NCI-H510A (cell line): Measurements from ENCODE around the gene NOP14.
A peak's percentile ranks its signal among the peaks of the same experiment; 100 is the strongest.
"Not testable (repeated sequence)": the region's sequence is repeated elsewhere in the genome, so short reads cannot be mapped to it uniquely, and the experiment has no call there.

ENCODE experiments used
- DNase-seq: peaks from one replicate; lab custom pipeline; 2025; lab: John Stamatoyannopoulos, UW

Gene NOP14

DNA sequence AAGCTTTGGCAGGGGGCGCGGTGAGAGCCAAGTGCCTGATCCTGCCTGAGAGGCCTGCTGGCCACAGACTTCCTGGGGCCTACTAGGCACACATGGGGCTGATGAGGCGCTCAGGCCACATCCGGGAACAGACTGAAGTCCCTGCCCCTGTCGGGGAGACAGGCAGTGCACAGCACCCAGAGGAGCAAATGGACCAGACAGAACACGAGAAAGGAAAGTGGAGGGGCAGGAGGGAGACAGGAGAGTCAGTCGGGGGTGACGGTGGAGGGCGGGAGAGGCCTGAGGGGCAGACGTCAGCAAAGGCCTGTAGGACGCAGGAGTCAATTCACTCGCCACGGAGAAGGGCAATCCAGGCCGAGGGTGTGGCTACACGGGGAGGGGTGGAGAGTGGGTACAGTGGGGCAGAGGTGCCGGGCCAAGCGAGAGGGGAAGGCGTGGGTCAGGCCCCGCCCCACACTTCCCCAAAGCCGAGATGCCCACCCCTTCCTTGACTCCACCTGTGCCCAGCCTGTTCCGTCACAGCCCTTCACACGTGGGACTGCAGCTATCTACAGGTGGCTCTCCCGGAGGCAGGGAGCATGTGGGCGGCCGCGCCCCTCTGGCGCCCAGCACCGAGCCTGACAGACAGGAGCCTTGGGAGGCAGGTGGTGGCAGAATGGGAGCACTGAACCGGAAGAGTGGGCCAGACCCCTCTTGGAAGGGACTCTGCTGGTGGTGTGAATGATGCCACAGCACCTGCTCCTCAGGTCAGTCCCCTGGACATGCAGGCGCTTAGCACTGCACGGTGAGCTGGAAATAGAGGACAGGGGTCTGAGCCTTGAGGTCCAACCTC is 20.5 kb downstream of the NOP14 start:
- DNase-seq = no peak

DNA sequence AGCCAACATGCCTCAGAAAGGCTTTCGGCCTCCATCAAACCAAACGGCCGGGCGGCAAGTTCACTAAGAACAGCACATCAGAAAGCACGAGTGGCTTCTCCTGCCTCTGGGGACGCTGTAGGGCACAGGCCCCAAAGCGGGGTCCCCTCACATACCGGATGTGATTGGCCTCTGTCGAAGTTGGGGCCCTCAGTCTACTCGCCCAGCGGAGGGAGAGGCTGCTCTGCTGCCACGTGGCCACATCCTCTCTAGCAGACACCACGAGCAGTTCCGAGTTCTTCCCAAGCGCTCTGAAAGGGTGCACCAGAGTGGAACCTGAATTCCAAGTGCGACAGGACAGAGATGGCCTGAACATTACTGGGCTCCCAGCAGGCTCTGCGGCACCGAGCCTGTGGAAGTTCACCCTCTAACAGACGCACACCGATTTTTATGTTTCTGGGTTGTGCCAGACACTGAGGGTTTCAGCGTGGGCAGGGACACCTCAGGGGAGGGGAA is 21.1 kb downstream of the NOP14 start:
- DNase-seq = no peak

DNA sequence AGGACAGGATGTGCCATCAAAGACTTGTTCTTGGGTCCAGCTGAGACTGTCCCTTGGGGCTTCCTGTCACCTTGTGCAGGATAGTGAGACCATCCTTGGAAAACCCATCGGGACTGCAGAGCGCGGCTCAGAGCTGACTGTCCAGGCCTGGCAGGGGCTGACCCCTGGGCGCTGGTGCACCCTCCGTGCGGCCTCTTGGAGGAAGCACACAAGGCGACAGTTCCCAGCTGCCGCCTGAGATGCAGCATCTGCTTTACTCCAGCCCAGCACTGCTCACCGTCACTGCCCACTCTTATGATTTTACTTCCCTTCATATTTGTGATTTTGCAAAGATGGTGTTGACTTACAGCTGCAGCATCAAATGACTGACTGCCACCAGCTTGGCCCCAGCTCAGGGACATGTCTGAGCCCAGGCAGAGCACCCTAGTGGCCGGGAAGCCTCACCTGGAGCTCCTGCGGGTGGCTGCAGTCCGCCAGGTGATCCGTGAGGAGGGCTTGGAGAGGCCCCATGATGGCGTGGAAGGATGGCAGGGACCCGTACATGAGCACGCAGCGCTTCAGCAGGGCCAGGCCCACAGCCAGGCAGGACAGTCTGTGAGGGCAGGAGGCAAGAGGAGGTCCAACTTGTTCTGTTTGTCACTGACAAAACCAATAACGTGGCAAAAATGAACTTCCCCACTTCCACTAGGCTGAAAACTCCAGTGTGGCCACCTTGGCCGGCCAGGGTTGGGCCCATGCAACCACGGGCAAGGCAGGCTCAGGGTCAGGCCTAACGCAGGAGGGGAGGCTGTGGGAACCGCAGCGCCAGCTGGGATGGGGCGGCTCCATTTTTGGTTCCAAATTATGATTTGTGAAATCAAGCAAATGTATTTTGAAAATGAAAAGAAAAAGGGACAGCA is 21.8 kb downstream of the NOP14 start:
- no peak for DNase-seq

DNA sequence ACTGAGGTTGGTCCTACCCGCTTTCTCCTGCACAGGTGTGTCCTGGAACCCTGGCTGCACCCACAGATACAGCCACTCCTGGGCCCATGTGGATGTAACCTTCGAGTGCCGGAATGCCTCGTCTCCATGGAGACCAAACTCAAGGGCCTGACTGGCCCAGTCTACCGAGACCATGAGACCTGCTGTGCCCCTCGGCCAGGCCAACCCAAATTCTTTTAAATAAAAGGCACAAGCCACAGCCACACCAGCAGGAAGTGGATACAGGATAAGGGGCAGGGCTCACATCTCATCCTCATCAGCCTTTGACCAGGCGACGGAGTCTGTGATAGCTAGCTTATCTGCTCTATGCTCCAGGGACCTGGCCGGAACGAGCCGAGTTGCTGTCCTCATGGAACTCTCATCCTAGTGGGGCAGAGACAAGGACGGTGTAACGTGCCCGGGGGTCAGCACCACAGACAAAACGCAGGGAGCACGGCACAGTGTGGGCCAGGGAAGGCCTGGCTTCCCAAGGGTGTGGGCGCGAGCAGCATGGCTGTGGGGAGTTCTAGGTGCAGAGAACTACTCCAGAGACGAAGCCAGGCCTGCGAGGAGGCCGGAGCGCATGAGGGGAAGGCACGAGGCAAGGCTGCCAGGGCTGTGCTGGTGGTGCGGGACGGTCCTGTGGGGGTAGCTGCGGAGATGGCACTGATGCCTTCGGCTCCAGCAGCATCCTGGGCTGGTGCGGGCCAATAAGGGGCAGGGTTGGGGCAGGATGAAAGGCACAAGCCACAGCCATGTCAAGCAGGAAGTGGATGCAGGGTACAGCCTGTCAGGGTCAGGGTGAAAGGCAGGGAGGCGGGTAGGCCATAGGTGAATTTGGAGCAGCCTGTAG is 22.7 kb downstream of the NOP14 start:
- DNase-seq = no peak

DNA sequence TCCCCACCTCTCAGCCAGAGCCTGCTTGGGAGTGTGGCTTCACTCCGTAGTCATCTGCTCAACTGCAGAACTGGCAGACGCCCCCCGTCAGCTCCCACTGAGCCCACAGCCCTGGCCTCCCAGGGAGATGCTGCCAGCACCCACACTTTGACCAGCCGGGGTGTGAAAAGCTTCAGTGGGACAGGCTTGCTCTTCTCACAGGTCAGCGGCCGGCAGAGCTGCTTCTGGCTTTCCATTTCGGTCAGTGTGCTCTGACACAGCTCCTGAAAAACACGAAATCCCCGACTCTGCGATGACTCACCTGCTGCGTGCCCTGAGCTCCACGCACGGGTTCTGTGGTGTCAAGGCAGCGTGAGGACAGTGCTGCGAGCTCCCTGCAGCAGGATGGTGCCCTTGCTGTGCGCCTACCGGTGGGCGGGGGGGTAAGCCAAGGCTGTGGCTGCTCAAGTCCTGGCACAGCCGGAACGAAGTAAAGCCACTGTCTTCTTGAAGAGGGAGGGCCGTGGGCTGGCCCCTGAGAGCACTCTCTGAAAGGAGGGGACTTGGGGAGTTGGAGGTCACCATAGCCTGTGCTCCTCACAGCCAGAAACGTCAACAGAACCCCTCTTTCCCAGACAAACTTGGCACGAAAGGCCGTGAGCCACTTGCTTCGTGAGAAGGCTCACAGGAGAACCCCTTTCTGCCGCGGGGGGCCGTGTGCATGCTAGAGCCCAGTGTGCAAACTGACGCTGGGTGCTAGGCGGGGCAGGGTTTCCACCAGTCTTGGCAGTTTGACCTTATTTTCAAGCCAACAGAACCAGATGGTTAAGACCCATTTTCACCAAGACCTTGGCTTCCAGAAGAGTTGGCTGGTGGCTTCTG is 23.6 kb downstream of the NOP14 start:
- no peak for DNase-seq

- DNase-seq = no peak
Observed at GRCh38 chr4:2938906-2939305, 24.3 kb downstream of the NOP14 start.

GRCh38 chr4:2938411-2938810 is 24.8 kb downstream of the NOP14 start:
- DNase-seq = not testable (repeated sequence)

DNA sequence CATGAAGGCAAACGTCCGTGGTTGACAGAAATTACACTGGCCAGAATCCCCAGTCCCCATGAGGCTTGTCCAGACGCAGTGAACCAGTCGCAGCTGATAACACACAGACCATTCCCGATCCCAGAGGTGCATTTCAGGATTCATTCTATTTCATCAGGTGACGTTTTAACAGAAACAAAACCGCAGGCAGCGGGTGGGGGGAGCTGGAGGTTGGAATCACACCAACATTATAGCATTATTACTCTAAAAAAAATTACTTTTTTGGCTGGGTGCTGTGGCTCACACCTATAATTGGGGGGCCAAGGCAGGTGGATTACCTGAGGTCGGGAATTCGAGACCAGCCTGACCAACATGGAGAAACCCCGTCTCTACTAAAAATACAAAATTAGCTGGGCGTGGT is 25.2 kb downstream of the NOP14 start:
- no peak for DNase-seq

DNA sequence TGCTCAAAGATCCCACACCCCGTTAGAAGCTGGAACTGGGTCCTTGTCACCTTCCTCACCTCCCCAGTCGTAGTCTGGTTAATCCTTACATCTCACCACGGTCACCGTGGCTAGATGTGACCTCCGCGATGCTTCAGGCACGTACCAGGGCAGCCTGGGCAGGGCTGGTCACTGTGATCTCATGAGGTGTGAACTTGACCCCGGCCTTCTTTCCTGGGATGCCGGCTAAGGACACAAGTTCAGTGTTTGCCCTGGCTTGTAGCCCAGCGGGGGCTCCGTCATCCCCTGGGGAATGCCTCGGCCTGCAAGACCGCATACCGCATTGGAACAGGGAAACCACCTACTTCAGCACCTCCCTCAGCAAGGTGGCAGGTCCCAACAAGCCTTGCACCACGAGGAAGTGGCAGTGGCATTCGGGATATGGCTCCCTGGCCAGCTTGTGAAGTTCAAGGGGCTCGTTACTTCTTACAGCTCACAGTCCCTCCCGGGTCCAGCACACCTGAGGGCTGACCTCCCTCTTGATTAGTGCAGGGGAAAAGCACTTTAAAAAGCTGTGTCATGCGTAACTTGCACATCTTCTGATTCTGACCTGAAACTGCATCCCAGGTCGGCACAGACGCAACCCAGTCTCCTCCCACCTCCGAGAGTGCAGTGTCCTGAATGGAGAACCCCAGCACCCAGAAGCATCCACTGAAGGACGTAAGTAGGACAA is 25.9 kb downstream of the NOP14 start:
- DNase-seq = peak; percentile 42

- no peak for DNase-seq
Observed at GRCh38 chr4:2936773-2937145, 26.4 kb downstream of the NOP14 start.

DNA sequence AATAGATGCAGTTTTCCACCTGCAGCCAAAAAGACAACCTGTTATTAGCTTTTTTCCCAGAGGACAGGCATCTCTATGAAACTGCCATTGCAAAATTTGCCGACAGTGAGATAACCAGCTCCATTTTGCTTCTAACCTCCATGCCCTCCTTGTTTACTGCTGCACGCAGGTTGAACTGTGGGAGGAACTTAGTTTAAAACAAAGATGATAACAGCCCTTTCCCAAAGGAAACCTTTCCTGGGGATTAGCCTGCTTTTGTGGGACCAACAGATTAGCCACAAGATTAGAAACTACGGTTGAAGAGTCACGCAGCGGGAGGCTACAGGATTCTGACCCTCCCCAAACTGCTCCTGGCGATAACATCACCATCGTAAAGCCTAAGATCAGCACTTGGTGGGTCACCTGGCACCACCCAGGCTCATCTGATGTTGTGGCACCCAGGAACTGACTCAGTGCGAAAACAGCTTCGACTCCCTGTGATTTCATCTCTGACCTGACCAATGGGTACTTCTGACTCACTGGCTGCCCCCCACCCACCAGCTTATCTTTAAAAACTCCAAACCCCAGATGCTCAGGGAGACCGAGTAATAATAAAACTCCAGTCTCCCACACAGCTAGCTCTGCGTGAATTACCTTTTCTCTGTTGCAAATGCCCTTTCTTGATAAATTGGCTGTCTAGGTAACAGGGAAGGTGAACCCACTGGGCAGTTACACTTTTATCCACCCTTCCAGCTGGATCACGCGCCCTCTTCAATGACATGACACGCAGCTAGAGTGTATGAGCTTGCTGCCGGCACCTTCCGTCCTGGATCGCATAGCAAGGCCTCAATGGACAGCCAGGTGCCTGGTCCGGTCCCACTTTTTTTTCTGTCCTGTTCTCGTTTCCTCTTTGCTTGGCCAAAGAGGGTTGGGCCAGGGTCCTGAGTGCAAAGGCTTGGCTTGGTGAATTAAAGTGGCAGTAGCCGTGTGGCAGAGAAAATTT is 27.2 kb downstream of the NOP14 start:
- DNase-seq = no peak

DNA sequence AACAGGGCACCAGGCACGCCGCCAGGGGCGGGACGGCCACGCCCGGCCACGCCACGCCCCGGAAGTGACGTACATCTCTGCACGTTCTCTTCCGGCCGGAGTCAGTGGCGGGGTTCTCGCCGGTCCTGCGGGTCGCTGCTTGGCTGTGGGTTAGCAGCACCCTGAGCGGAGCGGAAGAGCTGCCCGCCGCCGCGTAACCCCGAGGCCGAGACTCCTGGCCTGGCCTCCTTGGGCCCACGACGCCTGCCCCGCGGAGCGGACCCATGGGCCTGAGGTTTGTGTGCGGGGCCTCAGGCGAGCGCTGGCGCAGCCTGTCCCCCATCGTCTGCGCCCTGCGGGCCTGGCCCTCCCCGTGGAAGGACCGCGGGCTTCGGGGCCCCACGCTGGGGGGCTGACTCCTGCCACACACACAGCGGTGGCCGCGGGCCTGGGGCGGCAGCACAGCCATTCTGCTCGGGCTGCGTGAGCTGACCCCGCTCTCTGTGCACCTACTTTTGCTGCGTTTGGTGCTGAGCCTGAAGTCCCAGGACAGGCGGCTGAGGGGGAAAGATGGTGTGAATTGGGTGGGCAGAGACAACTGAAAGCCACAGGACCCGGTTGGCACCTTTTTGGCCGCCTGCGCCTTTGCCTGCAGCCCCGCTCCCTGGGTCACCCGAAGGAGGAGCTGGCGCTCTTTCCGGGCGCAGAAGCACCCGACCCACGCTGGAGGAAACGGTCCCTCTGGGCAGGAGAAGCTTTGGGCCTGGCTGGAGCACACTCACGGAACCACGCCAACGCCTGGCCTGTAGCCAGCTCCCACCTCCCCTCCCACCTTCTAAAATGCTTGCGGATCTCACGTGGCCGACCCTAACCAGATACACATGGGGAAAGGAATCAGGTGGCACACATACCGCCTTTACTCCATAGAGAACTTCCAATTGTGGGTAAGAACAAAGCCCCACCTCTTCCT is 28.1 kb downstream of the NOP14 start:
- DNase-seq = peak; percentile 42

GRCh38 chr4:2934077-2934812 is 29.0 kb downstream of the NOP14 start:
- no peak for DNase-seq

DNA sequence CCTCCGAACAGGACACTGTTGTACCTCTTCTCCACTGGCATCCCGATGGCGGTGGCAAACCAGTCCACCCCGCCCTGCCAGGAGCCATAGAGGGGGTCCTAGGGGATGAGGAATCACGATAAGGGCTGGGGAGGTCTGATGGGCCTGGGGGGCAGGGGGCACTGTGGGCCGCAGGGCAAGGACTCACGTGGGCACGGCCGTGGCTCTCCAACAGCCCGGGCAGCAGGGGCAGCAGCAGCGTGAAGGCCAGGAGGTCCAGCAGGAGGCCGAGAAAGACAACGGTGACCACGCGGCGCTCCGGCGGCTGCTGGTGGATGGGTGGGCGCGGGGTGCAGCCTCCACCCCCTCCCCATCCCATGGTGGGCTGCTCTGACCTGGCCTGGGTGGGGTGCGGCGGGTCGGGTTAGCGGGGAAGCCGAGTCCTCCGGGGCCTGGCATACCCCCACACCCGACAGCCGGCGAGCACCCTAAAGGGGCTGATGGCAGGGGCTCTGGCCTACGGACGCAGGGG is 29.6 kb downstream of the NOP14 start:
- DNase-seq = no peak

DNA sequence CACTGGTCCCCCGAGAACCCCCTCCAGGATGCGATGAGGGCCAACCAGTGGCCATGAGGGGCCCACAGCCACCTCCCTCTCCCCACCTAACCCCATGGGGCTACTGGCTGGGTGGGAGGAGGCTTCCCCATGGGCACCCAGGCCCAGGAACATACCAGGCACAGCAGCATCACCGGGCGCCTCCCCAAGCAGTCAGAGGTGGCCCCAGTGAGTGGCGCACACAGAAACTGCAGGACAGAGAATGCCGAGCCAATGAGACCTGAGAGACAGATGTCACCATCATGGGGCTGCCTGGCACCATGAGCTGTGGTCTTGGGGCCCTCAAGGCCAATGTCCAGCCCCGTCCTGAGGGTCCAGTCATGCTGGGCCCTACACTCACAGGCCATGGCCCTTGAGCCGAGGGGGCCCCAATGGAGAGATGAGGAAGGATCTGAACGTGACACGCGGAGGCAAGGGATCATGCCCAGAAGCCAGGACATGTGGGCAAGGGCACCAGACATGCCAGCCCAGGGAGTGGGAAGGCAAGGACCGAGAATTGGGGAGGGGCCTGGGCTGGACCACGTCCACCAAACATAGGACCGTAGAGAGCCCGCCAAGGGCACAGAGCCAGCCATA is 30.1 kb downstream of the NOP14 start:
- DNase-seq = no peak

DNA sequence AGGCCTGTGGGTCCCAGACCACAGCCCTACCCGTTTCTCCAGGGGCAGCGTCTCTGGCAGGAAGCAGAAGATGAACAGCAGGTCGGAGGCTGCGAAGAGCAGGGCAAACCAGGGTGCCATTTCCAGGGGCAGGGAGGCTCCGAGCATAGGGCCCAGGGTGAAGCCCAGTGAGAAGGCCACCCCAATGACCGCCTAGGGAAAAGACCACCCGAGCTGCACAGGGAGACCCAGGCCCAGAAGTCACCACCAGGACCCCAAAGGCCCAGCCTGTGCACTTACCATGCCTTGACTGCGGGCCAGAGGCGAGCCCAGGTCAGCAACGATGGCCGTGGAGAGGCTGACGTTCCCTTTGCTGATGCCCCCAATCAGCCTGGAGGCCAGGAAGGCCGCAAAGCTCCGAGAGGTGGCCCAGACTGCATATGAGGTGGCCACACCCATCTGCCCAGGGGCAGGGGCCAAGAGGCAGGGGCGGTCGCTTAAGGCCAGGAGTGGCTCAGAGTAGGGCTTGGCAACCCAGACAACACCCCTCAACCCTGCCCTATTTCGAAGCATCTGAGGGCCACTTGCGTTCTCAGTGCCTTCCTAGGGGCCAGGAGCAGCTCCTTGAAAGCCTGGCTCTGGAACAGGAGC is 30.8 kb downstream of the NOP14 start:
- no peak for DNase-seq
